Lung (tissue), 12 donors: Measurements from ENCODE around the gene ATF3. TPM values are rescaled to one million over a fixed set of nuclear protein-coding genes. Genes with fewer than 3 reads are reported as not detected.
A peak's percentile ranks its signal among the peaks of the same experiment; 100 is the strongest.

Experiments
- ATAC-seq: fragments of 200-7000 bp; cut with Tn5 transposase; one replicate; pipeline ENCODE4 v1.9.1; 2020; ENCODE audit warnings: moderate number of reproducible peaks; ENCODE audit not compliant: insufficient read depth, low FRiP score
- DNase-seq, 3 donors: peaks; one replicate each; pipeline ENCODE4 v3.0.0-alpha.2; 2013 to 2017
- H3K27ac ChIP-seq, 2 donors: one replicate each; pipeline ENCODE4 v1.5.1; 2013; ENCODE audit warnings: mild to moderate bottlenecking in 2 of 2, moderate library complexity in 2 of 2, control low read depth in 1 of 2, inconsistent platforms in 1 of 2, low read depth in 1 of 2, low read length in 1 of 2
- H3K27me3 ChIP-seq, 3 donors: one replicate each; pipeline ENCODE4 v1.5.1; 2013; ENCODE audit warnings: low read length in 2 of 3; ENCODE audit not compliant: control insufficient read depth in 3 of 3, insufficient read depth in 3 of 3
- H3K36me3 ChIP-seq, 4 donors: one replicate each; pipeline ENCODE4 v1.5.1; 2013; ENCODE audit warnings: low read length in 4 of 4, mild to moderate bottlenecking in 1 of 4, moderate library complexity in 1 of 4; ENCODE audit not compliant: control insufficient read depth in 4 of 4, insufficient read depth in 4 of 4
- H3K4me1 ChIP-seq, 5 donors: one replicate each; pipeline ENCODE4 v1.5.1; 2013; ENCODE audit warnings: low read length in 5 of 5, mild to moderate bottlenecking in 2 of 5, moderate library complexity in 1 of 5; ENCODE audit not compliant: control insufficient read depth in 5 of 5, insufficient read depth in 5 of 5
- H3K4me3 ChIP-seq: one replicate; pipeline ENCODE4 v1.5.1; 2013; ENCODE audit warnings: mild to moderate bottlenecking, control low read depth, moderate library complexity
- H3K9ac ChIP-seq, 2 donors: one replicate each; pipeline ENCODE4 v1.5.1; 2013; ENCODE audit warnings: low read length in 2 of 2, control low read depth in 1 of 2; ENCODE audit not compliant: insufficient read depth in 1 of 2
- H3K9me3 ChIP-seq, 4 donors: one replicate each; pipeline ENCODE4 v1.5.1; 2013; ENCODE audit warnings: low read length in 3 of 4, mild to moderate bottlenecking in 1 of 4, moderate library complexity in 1 of 4; ENCODE audit not compliant: control insufficient read depth in 4 of 4, insufficient read depth in 3 of 4
- CTCF ChIP-seq: IDR thresholded peaks from 2 replicates; pipeline ENCODE4 v1.5.1; 2012; ENCODE audit warnings: mild to moderate bottlenecking; ENCODE audit errors: control extremely low read depth, extremely low read depth
- WGBS, 2 donors: extraction: QIAGEN DNeasy Blood & Tissue Kit; methylation state at CpG; one replicate each; pipeline ENCODE4 v1.1.7; 2013; 5-methylcytosine and 5-hydroxymethylcytosine counted together
- polyA plus RNA-seq, 2 donors: library from polyadenylated mRNA; stranded (reverse); fragments of 200-250 nt; gene quantifications; one replicate each; pipeline ENCODE4 v1.2.1, GENCODE V29; 2013
- total RNA-seq, 2 donors: library from RNA; depleted of rRNA in 1 of 2; stranded (reverse); fragments of >200 nt in 1 of 2; gene quantifications; one replicate each; pipeline ENCODE4 v1.2.1, GENCODE V29; 2014 to 2021
- donor health status: control.
- donor health status: control.
- donor health status: Bipolar disorder and iron deficiency.
- donor health status: healthy.
- donor health status: DM: yes; HTN: yes; CAD: no.

ATF3 gene
- total and polyA plus RNA-seq, 4 donors: 15.9 to 44.1 (median 24.4) TPM

DNA sequence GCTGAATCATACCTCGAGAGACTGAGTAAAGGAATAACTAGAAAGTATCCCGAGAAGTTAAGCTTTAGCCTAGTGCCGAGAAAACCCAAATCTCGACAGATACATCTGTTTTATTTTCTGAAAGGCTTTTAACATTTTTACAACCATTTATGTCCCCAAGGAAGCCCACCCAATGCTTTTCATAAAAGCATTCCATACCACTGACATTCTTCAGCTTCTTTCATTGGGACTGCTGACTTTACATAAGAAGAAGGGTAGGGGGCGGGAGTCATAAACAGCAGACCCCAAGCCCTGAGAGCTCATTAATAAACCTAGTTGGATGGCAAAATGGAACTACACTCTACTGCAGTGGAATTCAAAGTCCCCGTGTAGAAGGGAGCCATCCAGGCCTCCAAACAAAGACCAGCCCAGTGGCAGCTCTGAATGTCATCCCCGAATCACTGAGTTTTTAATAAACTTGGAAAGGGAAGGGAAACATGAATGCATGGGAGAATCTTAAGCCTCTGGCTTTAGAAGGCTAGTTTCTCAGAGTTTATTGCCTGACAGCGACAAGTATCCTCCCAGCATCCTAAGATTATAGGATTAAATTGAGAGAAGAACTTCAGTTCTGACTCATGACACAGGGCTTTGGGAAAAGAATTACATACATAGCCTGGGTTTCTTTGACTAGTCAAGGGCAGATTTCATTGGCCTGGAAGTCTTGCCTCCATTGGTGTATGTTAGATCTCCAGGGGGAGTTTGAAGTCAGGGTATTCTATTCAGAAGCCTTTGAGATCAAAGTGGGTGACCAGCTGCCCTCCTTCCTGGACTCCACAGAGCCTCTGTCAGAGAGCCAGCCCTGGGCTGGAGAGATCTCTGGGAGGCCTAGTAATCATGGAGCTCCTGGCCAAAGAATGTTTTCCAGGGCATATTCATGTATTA is 3.7 kb downstream of the ATF3 start:
- Histone ChIP-seq H3K4me3 (no peak overlapping the region), H3K4me1 (peaks cover 7 to 25% (median 11%) of the 10 kb centered on the region in 5 donors), H3K27ac (no peak overlapping the region), H3K36me3 (peaks cover 0 to 20% (median 10%) of the 10 kb centered on the region in 4 donors), H3K9ac (peak overlapping the region in 1 of 2 donors; percentile 10), H3K9me3 (no peaks in the 10 kb centered on the region), H3K27me3 (peaks cover 0 to 14% (median 13%) of the 10 kb centered on the region in 3 donors)
- ATAC-seq: no peak
- DNase-seq: peak in 2 of 3 donors; percentile 48 to 58
- TF ChIP-seq CTCF: no peak
- 95% methylated on average over 8 of the region's 8 CpGs for WGBS, 2 donors

DNA sequence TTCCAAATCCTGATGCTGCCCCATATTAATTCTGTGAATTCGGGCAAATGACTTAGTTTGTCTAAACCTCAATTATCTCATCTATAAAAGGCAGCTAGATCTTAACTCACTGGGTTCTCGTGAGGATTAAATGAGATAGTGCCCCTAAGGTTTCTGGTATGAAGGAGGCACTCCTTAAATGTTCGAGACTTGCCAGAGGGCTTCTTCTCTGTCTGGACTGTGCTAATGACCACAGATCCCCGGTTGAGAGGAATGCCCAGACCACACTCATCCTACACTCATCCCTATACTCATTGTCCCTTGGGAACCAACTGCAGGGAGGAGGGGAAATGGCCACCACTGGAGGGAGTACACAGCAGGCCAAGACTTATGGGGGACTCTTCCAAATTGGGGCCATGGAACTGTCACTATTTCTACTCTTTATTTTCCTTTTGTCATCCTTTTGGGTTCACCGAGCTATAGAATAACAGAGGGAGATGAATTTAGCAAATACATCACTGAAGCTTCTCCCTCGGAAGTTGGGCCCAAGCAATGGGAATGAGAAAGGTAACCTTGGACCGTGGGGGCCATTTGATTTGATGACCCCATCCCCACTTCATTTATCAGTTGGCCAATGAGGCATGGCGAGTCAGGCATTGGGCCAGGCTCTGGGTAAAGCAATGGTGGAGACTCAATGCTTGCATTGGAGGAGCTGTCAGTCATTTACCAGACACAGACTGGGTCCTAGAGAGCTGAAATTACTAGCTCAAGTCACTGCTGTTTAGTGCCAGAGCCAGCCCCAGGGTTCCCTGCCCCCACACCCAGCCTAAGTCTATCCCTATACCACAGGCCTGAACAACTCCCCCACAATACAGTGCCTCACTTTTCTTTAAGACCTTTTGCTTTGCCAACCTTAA is 5.1 kb downstream of the ATF3 start:
- peaks cover 0 to 34% (median 15%) of the 10 kb centered on the region in 4 donors for H3K36me3 ChIP-seq
- no peak overlapping the region for H3K9ac ChIP-seq
- no peak overlapping the region for H3K4me3 ChIP-seq
- peaks cover 0 to 8% (median 5%) of the 10 kb centered on the region in 3 donors for H3K27me3 ChIP-seq
- WGBS, 2 donors: 93 to 96% methylated on average over 8 of the region's 8 CpGs
- ATAC-seq (no peak), DNase-seq (no peak)
- H3K4me1 ChIP-seq: peaks cover 3 to 17% (median 9%) of the 10 kb centered on the region in 5 donors
- H3K27ac ChIP-seq: no peak overlapping the region
- H3K9me3 ChIP-seq: no peaks in the 10 kb centered on the region
- no peak for TF ChIP-seq CTCF

DNA sequence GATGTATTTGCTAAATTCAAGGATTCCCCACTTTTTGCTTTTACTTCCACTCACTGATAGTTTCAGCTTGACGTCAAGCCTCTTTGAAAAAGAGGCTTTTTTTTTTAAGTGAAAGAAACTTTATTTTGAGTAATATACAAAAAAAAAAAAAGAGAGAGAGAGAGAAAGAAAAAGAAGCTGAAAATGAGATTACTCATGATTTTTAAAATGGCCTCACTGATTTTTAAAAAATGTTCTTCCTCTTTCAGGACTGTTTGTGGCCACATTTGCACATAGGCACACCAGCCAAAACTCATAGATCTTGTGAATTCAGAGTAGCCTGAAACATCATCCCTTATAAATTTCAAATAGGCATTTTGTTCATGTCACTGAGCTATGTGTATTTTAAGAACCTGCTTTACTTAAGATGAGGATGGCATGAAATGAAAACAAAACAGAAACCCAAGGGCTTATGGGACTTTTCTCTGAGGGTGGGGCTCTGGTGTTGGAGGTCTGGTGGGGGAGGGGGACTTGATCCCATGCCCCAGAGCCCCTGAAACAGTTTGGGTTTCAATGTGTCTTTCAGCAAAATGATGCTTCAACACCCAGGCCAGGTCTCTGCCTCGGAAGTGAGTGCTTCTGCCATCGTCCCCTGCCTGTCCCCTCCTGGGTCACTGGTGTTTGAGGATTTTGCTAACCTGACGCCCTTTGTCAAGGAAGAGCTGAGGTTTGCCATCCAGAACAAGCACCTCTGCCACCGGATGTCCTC is 6.1 kb downstream of the ATF3 start:
- Histone ChIP-seq H3K9ac (no peak overlapping the region), H3K9me3 (no peaks in the 10 kb centered on the region), H3K27me3 (peaks cover 0 to 8% (median 5%) of the 10 kb centered on the region in 3 donors), H3K4me3 (no peak overlapping the region), H3K4me1 (peaks cover 3 to 15% (median 9%) of the 10 kb centered on the region in 5 donors), H3K36me3 (peaks cover 0 to 43% (median 19%) of the 10 kb centered on the region in 4 donors), H3K27ac (no peak overlapping the region)
- ATAC-seq (no peak), DNase-seq (no peak)
- WGBS, 2 donors: 88 to 93% methylated on average over 5 of the region's 5 CpGs
- TF ChIP-seq CTCF: no peak
